SKM-1 treated with dmso at 0.1 percent for 144 hours (cell line): ENCODE results near the gene TNNC1.

Source experiments
- DNase-seq: peaks from one replicate; lab custom pipeline; 2025; ENCODE audit not compliant: unreplicated experiment; lab: John Stamatoyannopoulos, UW

Gene TNNC1

GRCh38 chr3:52402101-52402521, 51.7 kb downstream of the TNNC1 start:
- no peak for DNase-seq

- no peak for DNase-seq
Observed at GRCh38 chr3:52401551-52401950, 52.3 kb downstream of the TNNC1 start.
